Endothelial cell of umbilical vein (primary cell): ENCODE data around the gene NAV3.

Experiments
- FOS ChIP-seq: IDR thresholded peaks from 2 replicates; pipeline ENCODE4 v1.6.1; 2011; ENCODE audit warnings: mild to moderate bottlenecking, low read length, moderate library complexity, borderline replicate concordance; ENCODE audit not compliant: insufficient read depth
- JUN ChIP-seq: IDR thresholded peaks from 2 replicates; pipeline ENCODE4 v1.6.1; 2011; ENCODE audit warnings: borderline replicate concordance, low read depth; ENCODE audit not compliant: insufficient read length, insufficient read depth
- MAX ChIP-seq: IDR thresholded peaks from 2 replicates; pipeline ENCODE4 v1.6.1; 2011; ENCODE audit not compliant: insufficient read depth, insufficient read length
- POLR2A ChIP-seq: IDR thresholded peaks from 2 replicates; pipeline ENCODE4 v1.6.1; 2012; ENCODE audit warnings: low read depth, mild to moderate bottlenecking, control low read depth, low read length
- POLR2AphosphoS5 ChIP-seq: IDR thresholded peaks from 2 replicates; pipeline ENCODE4 v1.6.1; 2012; ENCODE audit warnings: low read depth, mild to moderate bottlenecking, control low read depth, low read length, moderate library complexity; ENCODE audit not compliant: insufficient read depth
- TF ChIP-seq, protein P1 (sequence below), 2 donors: IDR thresholded peaks; 1 replicate in 1 of 2; 2 replicates in 1 of 2; pipeline ENCODE4 v1.5.1; 2011; ENCODE audit warnings: low read length in 2 of 2, mild to moderate bottlenecking in 2 of 2, moderate library complexity in 2 of 2, control low read depth in 1 of 2, inconsistent platforms in 1 of 2, low read depth in 1 of 2; ENCODE audit not compliant: insufficient read depth in 1 of 2; ENCODE audit errors: extremely low read depth in 1 of 2

DNA sequence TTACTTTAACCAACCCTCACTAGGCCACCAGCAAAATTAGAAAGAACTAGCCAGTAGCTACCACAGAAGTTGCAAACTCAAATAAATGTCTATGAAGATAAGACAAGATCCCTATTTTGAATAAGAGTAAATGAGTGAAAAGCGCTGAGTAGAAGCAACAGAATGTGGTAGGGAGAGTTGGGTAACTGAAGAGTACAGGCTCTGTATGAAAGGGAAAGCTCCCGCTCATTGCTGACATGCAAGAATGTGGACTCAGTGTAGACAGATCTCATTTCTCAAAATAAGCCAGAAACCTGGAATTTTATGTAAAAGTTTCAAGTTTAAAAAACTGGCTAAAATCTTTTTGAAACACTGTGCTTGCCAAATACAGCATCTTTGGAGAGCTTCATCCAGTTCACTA is 63.9 kb downstream of the NAV3 start:
- TF ChIP-seq POLR2AphosphoS5 (no peak), POLR2A (no peak), MAX (no peak), FOS (no peak), JUN (no peak)
- TF ChIP-seq, protein P1, sequence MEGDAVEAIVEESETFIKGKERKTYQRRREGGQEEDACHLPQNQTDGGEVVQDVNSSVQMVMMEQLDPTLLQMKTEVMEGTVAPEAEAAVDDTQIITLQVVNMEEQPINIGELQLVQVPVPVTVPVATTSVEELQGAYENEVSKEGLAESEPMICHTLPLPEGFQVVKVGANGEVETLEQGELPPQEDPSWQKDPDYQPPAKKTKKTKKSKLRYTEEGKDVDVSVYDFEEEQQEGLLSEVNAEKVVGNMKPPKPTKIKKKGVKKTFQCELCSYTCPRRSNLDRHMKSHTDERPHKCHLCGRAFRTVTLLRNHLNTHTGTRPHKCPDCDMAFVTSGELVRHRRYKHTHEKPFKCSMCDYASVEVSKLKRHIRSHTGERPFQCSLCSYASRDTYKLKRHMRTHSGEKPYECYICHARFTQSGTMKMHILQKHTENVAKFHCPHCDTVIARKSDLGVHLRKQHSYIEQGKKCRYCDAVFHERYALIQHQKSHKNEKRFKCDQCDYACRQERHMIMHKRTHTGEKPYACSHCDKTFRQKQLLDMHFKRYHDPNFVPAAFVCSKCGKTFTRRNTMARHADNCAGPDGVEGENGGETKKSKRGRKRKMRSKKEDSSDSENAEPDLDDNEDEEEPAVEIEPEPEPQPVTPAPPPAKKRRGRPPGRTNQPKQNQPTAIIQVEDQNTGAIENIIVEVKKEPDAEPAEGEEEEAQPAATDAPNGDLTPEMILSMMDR (IDR thresholded peaks at IDR 0.05; ENCODE audit: extremely low read depth in 1 of 2, insufficient read depth in 1 of 2, low read depth in 1 of 2, low read length in 2 of 2), result no peak
